IMR-90 (cell line): ENCODE results near the gene E2F4. TPM values are rescaled to one million over a fixed set of nuclear protein-coding genes. Genes with fewer than 3 reads are reported as not detected.
A peak's percentile ranks its signal among the peaks of the same experiment; 100 is the strongest.

Source experiments
- ATAC-seq: fragments of 200-7000 bp; cut with Tn5 transposase; 2 replicates; pipeline ENCODE4 v1.9.1; 2020; ENCODE audit warnings: low read depth, mild to moderate bottlenecking, moderate library complexity
- BruUV-seq: library from RNA; stranded (reverse); fragments of 400-500 nt; replicated peaks from 2 replicates; lab custom pipeline; 2021; lab: Mats Ljungman, UMichigan
- CTCF ChIA-PET: fragments of 300-600 bp; formaldehyde crosslinking; extraction: SDS; loops from one replicate; lab custom pipeline; 2021; ENCODE audit warnings: antibody characterized with exemption; lab: Yijun Ruan, JAX
- POLR2A ChIA-PET: fragments of 300-600 bp; sonication (Branson Sonifier 250); formaldehyde crosslinking; loops from one replicate; lab custom pipeline; 2022; ENCODE audit warnings: antibody characterized with exemption; ENCODE audit not compliant: unreplicated experiment; lab: Charles Lee
- DNase-seq: peaks from one replicate; pipeline ENCODE4 v3.0.0; 2013
- H2AFZ ChIP-seq: replicated peaks from 2 replicates; pipeline ENCODE3; 2013; ENCODE audit warnings: low read length, mild to moderate bottlenecking; ENCODE audit not compliant: poor library complexity
- H2AK5ac ChIP-seq: 2 replicates; pipeline ENCODE4 v1.6.1; 2013; ENCODE audit warnings: low read depth, low read length, inconsistent platforms
- H2AK9ac ChIP-seq: replicated peaks from 2 replicates; pipeline ENCODE3; 2013; ENCODE audit warnings: mild to moderate bottlenecking, low read depth, low read length, moderate library complexity; ENCODE audit not compliant: poor library complexity
- H2BK120ac ChIP-seq: 2 replicates; pipeline ENCODE4 v1.6.1; 2013; ENCODE audit warnings: low read depth, low read length, inconsistent platforms
- H2BK15ac ChIP-seq: 3 replicates; pipeline ENCODE4 v1.6.1; 2013; ENCODE audit warnings: low read depth, low read length, inconsistent platforms
- H2BK20ac ChIP-seq: 2 replicates; pipeline ENCODE4 v1.6.1; 2013; ENCODE audit warnings: low read depth, mild to moderate bottlenecking, inconsistent platforms, low read length, moderate library complexity
- H2BK5ac ChIP-seq: 2 replicates; pipeline ENCODE4 v1.6.1; 2013; ENCODE audit warnings: mild to moderate bottlenecking, low read depth, low read length, inconsistent platforms; ENCODE audit not compliant: poor library complexity, severe bottlenecking
- H3K14ac ChIP-seq: replicated peaks from 2 replicates; pipeline ENCODE4 v1.6.1; 2013; ENCODE audit warnings: low read depth, low read length, inconsistent platforms
- H3K18ac ChIP-seq: 2 replicates; pipeline ENCODE4 v1.6.1; 2013; ENCODE audit warnings: low read depth, low read length, control low read depth
- H3K23ac ChIP-seq: 2 replicates; pipeline ENCODE4 v1.6.1; 2013; ENCODE audit warnings: low read depth, low read length, inconsistent platforms
- H3K27ac ChIP-seq: 2 replicates; pipeline ENCODE4 v1.5.1; 2013; ENCODE audit warnings: mild to moderate bottlenecking, control low read depth, low read length; ENCODE audit not compliant: insufficient read depth
- H3K27me3 ChIP-seq: 2 replicates; pipeline ENCODE4 v1.6.1; 2013; ENCODE audit warnings: low read length; ENCODE audit not compliant: control insufficient read depth, insufficient read depth
- H3K36me3 ChIP-seq: 2 replicates; pipeline ENCODE4 v1.6.1; 2013; ENCODE audit warnings: low read length, mixed read lengths; ENCODE audit not compliant: control insufficient read depth, insufficient read depth
- H3K4ac ChIP-seq: 2 replicates; pipeline ENCODE4 v1.6.1; 2013; ENCODE audit warnings: low read depth, low read length, inconsistent platforms
- H3K4me1 ChIP-seq: 2 replicates; pipeline ENCODE4 v1.6.1; 2013; ENCODE audit warnings: low read length, mixed read lengths; ENCODE audit not compliant: control insufficient read depth, insufficient read depth
- H3K4me2 ChIP-seq: 2 replicates; pipeline ENCODE4 v1.6.1; 2013; ENCODE audit warnings: low read depth, mild to moderate bottlenecking, control low read depth, low read length, moderate library complexity
- H3K4me3 ChIP-seq: 2 replicates; pipeline ENCODE4 v1.5.1; 2013; ENCODE audit warnings: low read depth, mild to moderate bottlenecking, control low read depth, low read length, moderate library complexity; ENCODE audit not compliant: insufficient read depth
- H3K56ac ChIP-seq: 2 replicates; pipeline ENCODE4 v1.6.1; 2013; ENCODE audit warnings: low read length, inconsistent platforms; ENCODE audit not compliant: insufficient read depth; ENCODE audit errors: extremely low read depth
- H3K79me1 ChIP-seq, 2 experiments: 2 replicates each; pipeline ENCODE4 v1.6.1; 2013; ENCODE audit warnings: low read length in 2 of 2, inconsistent platforms in 1 of 2, low read depth in 1 of 2
- H3K9ac ChIP-seq: 2 replicates; pipeline ENCODE4 v1.6.1; 2013; ENCODE audit warnings: low read depth, low read length, control low read depth
- H3K9me1 ChIP-seq: 2 replicates; pipeline ENCODE4 v1.6.1; 2013; ENCODE audit warnings: low read length, inconsistent platforms; ENCODE audit not compliant: insufficient read depth
- H3K9me3 ChIP-seq: 2 replicates; pipeline ENCODE4 v1.6.1; 2013; ENCODE audit warnings: low read length; ENCODE audit not compliant: control insufficient read depth, insufficient read depth
- H4K20me1 ChIP-seq: 2 replicates; pipeline ENCODE4 v1.6.1; 2013; ENCODE audit warnings: low read length, inconsistent platforms; ENCODE audit not compliant: insufficient read depth
- H4K5ac ChIP-seq: 2 replicates; pipeline ENCODE4 v1.6.1; 2013; ENCODE audit warnings: mild to moderate bottlenecking, low read depth, low read length, control low read depth
- H4K8ac ChIP-seq, 2 experiments: 2 replicates each; pipeline ENCODE4 v1.6.1; 2013; ENCODE audit warnings: low read depth in 2 of 2, low read length in 2 of 2, control low read depth in 1 of 2, inconsistent platforms in 1 of 2
- H4K91ac ChIP-seq: 2 replicates; pipeline ENCODE4 v1.6.1; 2013; ENCODE audit warnings: low read depth, low read length, inconsistent platforms; ENCODE audit not compliant: insufficient read depth
- BHLHE40 ChIP-seq: fragments of 150-350 bp; IDR thresholded peaks from 2 replicates; pipeline ENCODE4 v1.6.1; 2016; ENCODE audit warnings: mild to moderate bottlenecking, low read depth, low read length
- CEBPB ChIP-seq: IDR thresholded peaks from 2 replicates; pipeline ENCODE4 v1.6.1; 2012; ENCODE audit warnings: low read depth, low read length, improper control_type of control experiment
- CHD1 ChIP-seq: IDR thresholded peaks from 2 replicates; pipeline ENCODE4 v1.6.1; 2012; ENCODE audit warnings: low read depth, low read length, improper control_type of control experiment
- FOS ChIP-seq: fragments of 150-350 bp; IDR thresholded peaks from 2 replicates; pipeline ENCODE4 v1.6.1; 2016; ENCODE audit warnings: low read depth, low read length
- MAFK ChIP-seq: IDR thresholded peaks from 2 replicates; pipeline ENCODE4 v1.6.1; 2012; ENCODE audit warnings: low read depth, low read length, improper control_type of control experiment
- MAZ ChIP-seq: IDR thresholded peaks from 2 replicates; pipeline ENCODE4 v1.6.1; 2012; ENCODE audit warnings: low read depth, mild to moderate bottlenecking, low read length, improper control_type of control experiment, moderate library complexity, borderline replicate concordance
- MXI1 ChIP-seq: IDR thresholded peaks from 2 replicates; pipeline ENCODE4 v1.6.1; 2012; ENCODE audit warnings: low read depth, mild to moderate bottlenecking, low read length, moderate library complexity, borderline replicate concordance
- NFE2L2 ChIP-seq: fragments of 150-350 bp; IDR thresholded peaks from 2 replicates; pipeline ENCODE4 v1.6.1; 2016; ENCODE audit warnings: low read depth, mild to moderate bottlenecking, low read length
- POLR2A ChIP-seq: IDR thresholded peaks from 2 replicates; pipeline ENCODE4 v1.6.1; 2012; ENCODE audit warnings: mild to moderate bottlenecking, low read depth, low read length
- RAD21 ChIP-seq: IDR thresholded peaks from 2 replicates; pipeline ENCODE4 v1.6.1; 2012; ENCODE audit warnings: low read length, improper control_type of control experiment
- RCOR1 ChIP-seq: IDR thresholded peaks from 2 replicates; pipeline ENCODE4 v1.6.1; 2012; ENCODE audit warnings: mild to moderate bottlenecking, low read length, improper control_type of control experiment; ENCODE audit not compliant: insufficient replicate concordance
- RFX5 ChIP-seq: IDR thresholded peaks from 2 replicates; pipeline ENCODE4 v1.8.0; 2012; ENCODE audit warnings: low read depth, mild to moderate bottlenecking, low read length, moderate library complexity
- SMC3 ChIP-seq: fragments of 150-350 bp; IDR thresholded peaks from 2 replicates; pipeline ENCODE4 v1.6.1; 2016; ENCODE audit warnings: low read depth, mild to moderate bottlenecking, antibody characterized with exemption, low read length, moderate library complexity
- WGBS, 2 experiments: methylation state at CpG; one replicate each; pipeline versions ENCODE4 v1.1.5 to v1.1.7; 2013; ENCODE audit warnings: missing lambda C conversion rate in 2 of 2; ENCODE audit not compliant: insufficient read length in 1 of 2; ENCODE audit errors: extremely low coverage in 2 of 2; 5-methylcytosine and 5-hydroxymethylcytosine counted together
- dilution Hi-C: fragments of 300-500 bp; cut with HindIII; formaldehyde crosslinking; loops from one replicate; pipeline ENCODE4 v1.14.3; 2018; ENCODE audit warnings: low sequenced_read_pairs; ENCODE audit not compliant: unreplicated experiment
- in situ Hi-C: fragments of 300-500 bp; cut with MboI; formaldehyde crosslinking; loops from 3 replicates; pipeline ENCODE4 v1.14.3; 2019; ENCODE audit warnings: low sequenced_read_pairs, inconsistent platforms, mixed read lengths
- intact Hi-C: fragments of 100-400 bp; cut with micrococcal nuclease; formaldehyde crosslinking; loops from 2 replicates; pipeline ENCODE4 v1.10.0; 2022
- polyA plus RNA-seq, 3 experiments: library from polyadenylated mRNA; depleted of rRNA; stranded (reverse); fragments of >200 nt; gene quantifications; 2 replicates each; pipeline ENCODE4 v1.2.3, GENCODE V29; 2012; ENCODE audit warnings: low replicate concordance in 1 of 3
- total RNA-seq: library from RNA; depleted of rRNA; stranded (reverse); fragments of >200 nt; gene quantifications from 2 replicates; pipeline ENCODE4 v1.2.3, GENCODE V29; 2012
- TF ChIP-seq, protein P1 (sequence below): conservative IDR thresholded peaks from 2 replicates; pipeline ENCODE4 v1.5.1; 2012; ENCODE audit warnings: mild to moderate bottlenecking, low read depth, low read length, improper control_type of control experiment
- TF ChIP-seq, protein P2 (sequence below): fragments of 150-350 bp; IDR thresholded peaks from 2 replicates; pipeline ENCODE4 v1.6.1; 2017; ENCODE audit warnings: mild to moderate bottlenecking, antibody characterized with exemption, low read length, low read depth
- TF ChIP-seq, protein P3 (sequence below): fragments of 150-350 bp; IDR thresholded peaks from 2 replicates; pipeline ENCODE4 v1.6.1; 2016; ENCODE audit warnings: low read depth, mild to moderate bottlenecking, low read length, moderate library complexity, borderline replicate concordance

Gene E2F4
- total and polyA plus RNA-seq, 2 of the 4 experiments (the other 2 are of a cell fraction) = 63.4 to 103 TPM

GRCh38 chr16:67182288-67182687 lies 9.7 kb upstream of the E2F4 start:
- H3K27me3 ChIP-seq = no peaks in the 10 kb centered on the region

More at GRCh38 chr16:67182288-67182687, 9.7 kb upstream of the E2F4 start:
- TF ChIP-seq, protein P1, sequence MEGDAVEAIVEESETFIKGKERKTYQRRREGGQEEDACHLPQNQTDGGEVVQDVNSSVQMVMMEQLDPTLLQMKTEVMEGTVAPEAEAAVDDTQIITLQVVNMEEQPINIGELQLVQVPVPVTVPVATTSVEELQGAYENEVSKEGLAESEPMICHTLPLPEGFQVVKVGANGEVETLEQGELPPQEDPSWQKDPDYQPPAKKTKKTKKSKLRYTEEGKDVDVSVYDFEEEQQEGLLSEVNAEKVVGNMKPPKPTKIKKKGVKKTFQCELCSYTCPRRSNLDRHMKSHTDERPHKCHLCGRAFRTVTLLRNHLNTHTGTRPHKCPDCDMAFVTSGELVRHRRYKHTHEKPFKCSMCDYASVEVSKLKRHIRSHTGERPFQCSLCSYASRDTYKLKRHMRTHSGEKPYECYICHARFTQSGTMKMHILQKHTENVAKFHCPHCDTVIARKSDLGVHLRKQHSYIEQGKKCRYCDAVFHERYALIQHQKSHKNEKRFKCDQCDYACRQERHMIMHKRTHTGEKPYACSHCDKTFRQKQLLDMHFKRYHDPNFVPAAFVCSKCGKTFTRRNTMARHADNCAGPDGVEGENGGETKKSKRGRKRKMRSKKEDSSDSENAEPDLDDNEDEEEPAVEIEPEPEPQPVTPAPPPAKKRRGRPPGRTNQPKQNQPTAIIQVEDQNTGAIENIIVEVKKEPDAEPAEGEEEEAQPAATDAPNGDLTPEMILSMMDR = no peak
- TF ChIP-seq NFE2L2 (no peak), SMC3 (no peak), RCOR1 (no peak), BHLHE40 (no peak), POLR2A (no peak), MXI1 (no peak), CHD1 (no peak), CEBPB (no peak), MAFK (no peak), MAZ (no peak), RFX5 (no peak), RAD21 (no peak), FOS (no peak)
- TF ChIP-seq, protein P2, sequence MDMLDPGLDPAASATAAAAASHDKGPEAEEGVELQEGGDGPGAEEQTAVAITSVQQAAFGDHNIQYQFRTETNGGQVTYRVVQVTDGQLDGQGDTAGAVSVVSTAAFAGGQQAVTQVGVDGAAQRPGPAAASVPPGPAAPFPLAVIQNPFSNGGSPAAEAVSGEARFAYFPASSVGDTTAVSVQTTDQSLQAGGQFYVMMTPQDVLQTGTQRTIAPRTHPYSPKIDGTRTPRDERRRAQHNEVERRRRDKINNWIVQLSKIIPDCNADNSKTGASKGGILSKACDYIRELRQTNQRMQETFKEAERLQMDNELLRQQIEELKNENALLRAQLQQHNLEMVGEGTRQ = no peak
- TF ChIP-seq, protein P3, sequence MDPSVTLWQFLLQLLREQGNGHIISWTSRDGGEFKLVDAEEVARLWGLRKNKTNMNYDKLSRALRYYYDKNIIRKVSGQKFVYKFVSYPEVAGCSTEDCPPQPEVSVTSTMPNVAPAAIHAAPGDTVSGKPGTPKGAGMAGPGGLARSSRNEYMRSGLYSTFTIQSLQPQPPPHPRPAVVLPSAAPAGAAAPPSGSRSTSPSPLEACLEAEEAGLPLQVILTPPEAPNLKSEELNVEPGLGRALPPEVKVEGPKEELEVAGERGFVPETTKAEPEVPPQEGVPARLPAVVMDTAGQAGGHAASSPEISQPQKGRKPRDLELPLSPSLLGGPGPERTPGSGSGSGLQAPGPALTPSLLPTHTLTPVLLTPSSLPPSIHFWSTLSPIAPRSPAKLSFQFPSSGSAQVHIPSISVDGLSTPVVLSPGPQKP = no peak
- Histone ChIP-seq H3K36me3 (no peaks in the 10 kb centered on the region; the same call in 1 of the 2 replicates), H3K79me1 (peaks cover 23 to 42% of the 10 kb centered on the region in 2 experiments), H3K14ac (0 out of 2 replicates have a peak overlapping the region, but pooled peaks have one; percentile 1), H3K4ac (peak overlapping the region; percentile 8; the same call in 1 of the 2 replicates), H2AFZ (no peak overlapping the region), H3K4me1 (peaks cover 15% of the 10 kb centered on the region), H4K8ac (no peak overlapping the region), H2AK5ac (peak overlapping the region; percentile 25), H3K18ac (no peak overlapping the region), H3K56ac (no peak overlapping the region; the same call in 1 of the 2 replicates), H3K4me2 (peak overlapping the region; percentile 63), H2BK5ac (peak overlapping the region; percentile 30), H4K5ac (no peak overlapping the region), H2BK120ac (no peak overlapping the region), H4K20me1 (peaks cover 31% of the 10 kb centered on the region), H2BK15ac (peak overlapping the region; percentile 48; the same call in 1 of the 3 replicates), H3K27ac (peak overlapping the region; percentile 8; the same call in 1 of the 2 replicates), H3K9me3 (no peaks in the 10 kb centered on the region), H4K91ac (no peak overlapping the region), H3K4me3 (no peak overlapping the region), H2BK20ac (0 out of 2 replicates have a peak overlapping the region, but pooled peaks have one; percentile 11), H2AK9ac (no peak overlapping the region), H3K23ac (peak overlapping the region; percentile 44; the same call in 1 of the 2 replicates), H3K9me1 (peaks cover 13% of the 10 kb centered on the region), H3K9ac (no peak overlapping the region)
- ATAC-seq = no peak
- in situ Hi-C loops = no loop called here
- WGBS, 2 experiments = 88% methylated on average over 1 of the region's 2 CpGs; no CpG with 5 or more reads in 1 of the 2 experiments
- ChIA-PET POLR2A (no interaction called here), CTCF (interaction anchor here (0.5 kb wide), 1 partner anchor 670 kb away, joined by 3 read pairs; no protein-coding TSS in a partner anchor)
- DNase-seq = peak; percentile 23
- dilution Hi-C loops = no loop called here
- no TSS peak for BruUV-seq
- intact Hi-C loops = loop anchor here (10.0 kb wide), 1 partner anchor 167 kb away; no protein-coding TSS in a partner anchor
